B cell (primary cell): ENCODE data around the gene PSMA2. TPM values are rescaled to one million over a fixed set of nuclear protein-coding genes. Genes with fewer than 3 reads are reported as not detected.

Experiments used
- ATAC-seq: fragments of 200-7000 bp; cut with Tn5 transposase; one replicate; pipeline ENCODE4 v1.10.0; 2021; ENCODE audit warnings: low read depth, mild to moderate bottlenecking, moderate number of reproducible peaks, moderate library complexity
- CTCF ChIA-PET: fragments of 350-600 bp; sonication (Branson Sonifier 250); formaldehyde crosslinking; loops from one replicate; lab custom pipeline; 2021; ENCODE audit warnings: antibody characterized with exemption, inconsistent platforms; lab: Charles Lee
- POLR2A ChIA-PET: fragments of 350-600 bp; sonication (Branson Sonifier 250); formaldehyde crosslinking; loops from one replicate; lab custom pipeline; 2021; ENCODE audit warnings: antibody characterized with exemption; lab: Charles Lee
- DNase-seq: peaks from one replicate; pipeline ENCODE4 v3.0.0; 2013
- H2AFZ ChIP-seq: 2 replicates; pipeline ENCODE4 v1.6.1; 2012; ENCODE audit warnings: mild to moderate bottlenecking, low read depth, low read length; ENCODE audit not compliant: insufficient read depth, poor library complexity, severe bottlenecking
- H3K27ac ChIP-seq, 2 donors: 1 replicate in 1 of 2; 2 replicates in 1 of 2; pipeline ENCODE4 v1.5.1; 2012 to 2013; ENCODE audit warnings: low read length in 2 of 2, mild to moderate bottlenecking in 2 of 2, moderate library complexity in 1 of 2
- H3K27me3 ChIP-seq, 4 experiments: fragments of 200-600 bp in 1 of 4; sonication (generic) in 1 of 4; replicated peaks in 1 of 4; 1 replicate in 2 of 4; 2 replicates in 2 of 4; pipeline versions ENCODE4 v1.6.1 to v1.7.0; 2013 to 2016; ENCODE audit warnings: low read length in 3 of 4, mild to moderate bottlenecking in 2 of 4, mixed read lengths in 1 of 4, moderate library complexity in 1 of 4; ENCODE audit not compliant: insufficient read depth in 4 of 4, control insufficient read depth in 3 of 4; ENCODE audit errors: control extremely low read depth in 1 of 4
- H3K36me3 ChIP-seq, 2 experiments: replicated peaks in 1 of 2; 1 replicate in 1 of 2; 2 replicates in 1 of 2; pipeline versions ENCODE4 v1.6.1 to v1.7.1; 2013; ENCODE audit warnings: low read length in 1 of 2; ENCODE audit not compliant: insufficient read depth in 2 of 2, control insufficient read depth in 1 of 2; ENCODE audit errors: control extremely low read depth in 1 of 2, extremely low read depth in 1 of 2
- H3K4me1 ChIP-seq, 2 donors: fragments of 200-600 bp in 1 of 2; sonication (generic) in 1 of 2; 1 replicate in 1 of 2; 2 replicates in 1 of 2; pipeline versions ENCODE4 v1.5.1 to v1.6.1; 2013 to 2017; ENCODE audit warnings: low read length in 2 of 2; ENCODE audit not compliant: control insufficient read depth in 2 of 2, insufficient read depth in 2 of 2
- H3K4me2 ChIP-seq: replicated peaks from 2 replicates; pipeline ENCODE3; 2012; ENCODE audit warnings: mild to moderate bottlenecking, low read depth, low read length; ENCODE audit not compliant: poor library complexity, severe bottlenecking
- H3K4me3 ChIP-seq, 5 experiments: fragments of 200-600 bp in 1 of 5; sonication (generic) in 1 of 5; 1 replicate in 3 of 5; 2 replicates in 2 of 5; pipeline versions ENCODE4 v1.5.1 to v1.7.0; 2011 to 2016; ENCODE audit warnings: low read length in 4 of 5, mild to moderate bottlenecking in 4 of 5, low read depth in 2 of 5, control low read depth in 1 of 5, moderate library complexity in 1 of 5; ENCODE audit not compliant: insufficient read depth in 1 of 5; ENCODE audit errors: control extremely low read depth in 1 of 5, extremely low read depth in 1 of 5
- H3K79me2 ChIP-seq: fragments of 200-600 bp; sonication (generic); one replicate; pipeline ENCODE4 v1.6.0; 2016; ENCODE audit warnings: low read length; ENCODE audit not compliant: control insufficient read depth, insufficient read depth
- H3K9ac ChIP-seq: fragments of 200-600 bp; sonication (generic); 2 replicates; pipeline ENCODE4 v1.6.1; 2017; ENCODE audit warnings: mild to moderate bottlenecking, low read length, moderate library complexity
- H3K9me3 ChIP-seq, 3 donors: one replicate each; pipeline versions ENCODE4 v1.6.1 to v1.7.1; 2013; ENCODE audit warnings: low read length in 2 of 3; ENCODE audit not compliant: control insufficient read depth in 2 of 3, insufficient read depth in 1 of 3; ENCODE audit errors: control extremely low read depth in 1 of 3
- H4K20me1 ChIP-seq: 2 replicates; pipeline ENCODE4 v1.6.0; 2012; ENCODE audit warnings: mild to moderate bottlenecking, low read length; ENCODE audit not compliant: insufficient read depth, control insufficient read depth, poor library complexity, severe bottlenecking
- H3K27ac Mint-ChIP-seq: one replicate; pipeline ENCODE4 v1.8.0; 2021; ENCODE audit warnings: mixed read lengths
- H3K27me3 Mint-ChIP-seq: one replicate; pipeline ENCODE4 v1.8.0; 2021; ENCODE audit warnings: mixed read lengths
- H3K4me1 Mint-ChIP-seq: one replicate; pipeline ENCODE4 v1.8.0; 2021; ENCODE audit warnings: mixed read lengths
- H3K4me3 Mint-ChIP-seq: one replicate; pipeline ENCODE4 v1.8.0; 2021; ENCODE audit warnings: mixed read lengths
- H3K9me3 Mint-ChIP-seq: one replicate; pipeline ENCODE4 v1.8.0; 2022; ENCODE audit warnings: mixed read lengths; ENCODE audit not compliant: insufficient read depth
- EZH2 ChIP-seq: IDR thresholded peaks from 2 replicates; pipeline ENCODE4 v1.6.1; 2012; ENCODE audit warnings: borderline replicate concordance, low read depth, mild to moderate bottlenecking, moderate library complexity, low read length; ENCODE audit not compliant: insufficient read depth, poor library complexity, severe bottlenecking
- WGBS: methylation state at CpG from one replicate; pipeline ENCODE4 v1.1.5; 2013; ENCODE audit warnings: missing lambda C conversion rate; ENCODE audit not compliant: insufficient coverage; 5-methylcytosine and 5-hydroxymethylcytosine counted together
- intact Hi-C: fragments of 100-400 bp; cut with micrococcal nuclease; formaldehyde crosslinking; loops from one replicate; pipeline ENCODE4 v1.10.0; 2022
- polyA plus RNA-seq: library from polyadenylated mRNA; depleted of rRNA; stranded (reverse); fragments of >200 nt; gene quantifications from 2 replicates; pipeline ENCODE4 v1.2.3, GENCODE V29; 2012
- total RNA-seq, 2 donors: library from RNA; stranded (reverse); fragments of 120-200 nt in 1 of 2; gene quantifications; 1 replicate in 1 of 2; 2 replicates in 1 of 2; pipeline versions ENCODE4 v1.2.3 to v1.2.4, GENCODE V29; 2013 to 2022
- TF ChIP-seq, protein P1 (sequence below): fragments of 200-600 bp; IDR thresholded peaks from one replicate; pipeline ENCODE4 v1.8.0; 2022; ENCODE audit warnings: antibody characterized with exemption, mild to moderate bottlenecking

Gene PSMA2
- total and polyA plus RNA-seq, 2 donors (not counting 1 experiment from before 2014, with no cell fraction given): 26.3 to 47.8 TPM

DNA sequence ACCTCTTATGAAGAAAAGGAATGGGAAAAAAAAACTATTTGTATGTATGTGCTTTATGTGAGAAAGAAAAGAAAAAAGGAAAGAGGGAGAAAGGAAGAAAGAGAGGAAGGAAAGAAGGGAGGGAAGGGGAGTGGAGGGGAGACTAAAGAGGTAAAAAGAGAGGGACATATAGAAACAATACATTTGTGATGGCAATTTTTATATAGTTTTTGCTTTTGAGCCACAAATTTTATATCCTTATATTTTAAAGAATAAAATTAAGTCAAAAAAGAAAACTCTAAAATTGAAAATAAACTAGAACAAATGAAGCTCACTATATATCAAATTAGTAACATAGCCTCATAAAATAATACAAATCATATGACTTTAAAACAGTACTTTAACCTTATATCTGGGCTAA lies 31.1 kb downstream of the PSMA2 start:
- no peak for ATAC-seq
- H3K4me3 Mint-ChIP-seq: no peak overlapping the region
- H3K4me3 ChIP-seq: no peak overlapping the region
- no peaks in the 10 kb centered on the region for H4K20me1 ChIP-seq
- H3K4me1 ChIP-seq: no peaks in the 10 kb centered on the region
- no peaks in the 10 kb centered on the region for H3K9me3 ChIP-seq
- TF ChIP-seq, protein P1, sequence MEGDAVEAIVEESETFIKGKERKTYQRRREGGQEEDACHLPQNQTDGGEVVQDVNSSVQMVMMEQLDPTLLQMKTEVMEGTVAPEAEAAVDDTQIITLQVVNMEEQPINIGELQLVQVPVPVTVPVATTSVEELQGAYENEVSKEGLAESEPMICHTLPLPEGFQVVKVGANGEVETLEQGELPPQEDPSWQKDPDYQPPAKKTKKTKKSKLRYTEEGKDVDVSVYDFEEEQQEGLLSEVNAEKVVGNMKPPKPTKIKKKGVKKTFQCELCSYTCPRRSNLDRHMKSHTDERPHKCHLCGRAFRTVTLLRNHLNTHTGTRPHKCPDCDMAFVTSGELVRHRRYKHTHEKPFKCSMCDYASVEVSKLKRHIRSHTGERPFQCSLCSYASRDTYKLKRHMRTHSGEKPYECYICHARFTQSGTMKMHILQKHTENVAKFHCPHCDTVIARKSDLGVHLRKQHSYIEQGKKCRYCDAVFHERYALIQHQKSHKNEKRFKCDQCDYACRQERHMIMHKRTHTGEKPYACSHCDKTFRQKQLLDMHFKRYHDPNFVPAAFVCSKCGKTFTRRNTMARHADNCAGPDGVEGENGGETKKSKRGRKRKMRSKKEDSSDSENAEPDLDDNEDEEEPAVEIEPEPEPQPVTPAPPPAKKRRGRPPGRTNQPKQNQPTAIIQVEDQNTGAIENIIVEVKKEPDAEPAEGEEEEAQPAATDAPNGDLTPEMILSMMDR: no peak
- no peak for TF ChIP-seq EZH2
- H3K27me3 Mint-ChIP-seq: no peaks in the 10 kb centered on the region
- H3K4me1 Mint-ChIP-seq: no peaks in the 10 kb centered on the region
- no peak for DNase-seq
- no peaks in the 10 kb centered on the region for H3K9me3 Mint-ChIP-seq
- no peak overlapping the region for H3K4me2 ChIP-seq
- no peak overlapping the region for H3K27ac Mint-ChIP-seq
- POLR2A ChIA-PET: no interaction called here
- H3K27ac ChIP-seq: no peak overlapping the region
- CTCF ChIA-PET: interaction anchor here (2.1 kb wide), 1 partner anchor 24 kb away, joined by 5 read pairs; no protein-coding TSS in a partner anchor
- intact Hi-C loops: no loop called here
- H2AFZ ChIP-seq: no peak overlapping the region
- no peaks in the 10 kb centered on the region for H3K36me3 ChIP-seq
- no peaks in the 10 kb centered on the region for H3K79me2 ChIP-seq
- no peaks in the 10 kb centered on the region for H3K27me3 ChIP-seq
- no peak overlapping the region for H3K9ac ChIP-seq

DNA sequence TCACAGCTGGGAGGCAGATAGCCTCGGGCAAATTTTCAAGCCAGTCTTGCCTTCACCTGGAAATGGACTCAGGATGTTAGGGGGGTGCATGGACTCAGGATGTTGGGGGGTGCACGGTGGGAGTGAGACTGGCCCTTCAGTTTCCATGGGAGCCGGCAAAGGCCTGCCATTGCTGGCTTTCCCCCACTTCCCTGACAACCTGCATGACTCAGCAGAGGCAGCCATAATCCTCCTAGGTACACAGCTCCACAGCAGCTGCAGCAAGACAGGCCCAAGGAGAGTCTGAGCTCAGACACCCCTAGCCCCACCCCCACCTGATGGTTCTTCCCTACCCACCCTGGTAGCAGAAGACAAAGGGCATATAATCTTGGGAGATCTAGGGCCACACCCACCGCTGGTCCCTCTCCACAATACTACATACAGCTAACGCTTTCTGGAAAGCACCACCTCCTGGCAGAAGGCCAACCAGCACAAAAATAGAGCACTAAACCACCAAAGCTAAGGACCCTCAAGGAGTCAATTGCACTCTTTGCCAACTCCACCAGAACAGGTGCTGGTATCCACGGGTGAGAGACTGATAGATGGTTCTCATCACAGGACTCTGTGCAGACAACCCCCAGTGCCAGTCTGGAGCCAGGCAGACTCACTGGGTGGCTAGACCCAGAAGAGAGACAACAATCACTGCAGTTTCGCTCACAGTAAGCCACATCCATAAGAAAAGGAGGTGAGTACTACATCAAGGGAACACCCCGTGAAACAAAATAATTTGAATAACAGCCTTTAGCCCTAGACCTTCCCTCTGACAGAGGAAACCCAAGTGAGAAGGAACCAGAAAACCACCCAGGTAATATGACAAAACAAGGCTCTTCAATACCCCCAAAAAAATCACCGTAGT lies 38.4 kb downstream of the PSMA2 start:
- Histone ChIP-seq H3K4me1 (peaks cover 2 to 9% of the 10 kb centered on the region in 2 donors), H3K9me3 (no peaks in the 10 kb centered on the region), H3K36me3 (no peaks in the 10 kb centered on the region), H2AFZ (no peak overlapping the region), H3K4me3 (no peak overlapping the region), H4K20me1 (no peaks in the 10 kb centered on the region), H3K79me2 (peaks cover 3% of the 10 kb centered on the region), H3K27ac (no peak overlapping the region), H3K27me3 (no peaks in the 10 kb centered on the region), H3K4me2 (no peak overlapping the region), H3K9ac (no peak overlapping the region)
- Mint-ChIP-seq H3K27me3 (no peaks in the 10 kb centered on the region), H3K4me1 (peaks cover 6% of the 10 kb centered on the region), H3K9me3 (peaks cover 3% of the 10 kb centered on the region), H3K27ac (no peak overlapping the region), H3K4me3 (no peak overlapping the region)
- intact Hi-C loops: no loop called here
- 71% methylated on average over 7 of the region's 9 CpGs for WGBS
- no peak for DNase-seq
- CTCF ChIA-PET: interaction anchor here (1.7 kb wide), 1 partner anchor 17 kb away, joined by 5 read pairs; no protein-coding TSS in a partner anchor
- POLR2A ChIA-PET: interaction anchor here (0.6 kb wide), 1 partner anchor 39 kb away, joined by 7 read pairs; the partner anchor contains the start of genes MRPL32 and PSMA2
- TF ChIP-seq EZH2: no peak
- TF ChIP-seq, protein P1: no peak
- no peak for ATAC-seq
